Caco-2 (cell line): ENCODE measurements around the gene CLIC5. TPM values are rescaled to one million over a fixed set of nuclear protein-coding genes. Genes with fewer than 3 reads are reported as not detected.
A peak's percentile ranks its signal among the peaks of the same experiment; 100 is the strongest.

Experiments used
- BruUV-seq: library from RNA; stranded (reverse); fragments of 400-500 nt; replicated peaks from 2 replicates; lab custom pipeline; 2021; lab: Mats Ljungman, UMichigan
- CTCF ChIA-PET: fragments of 300-600 bp; sonication (Branson Sonifier 250); formaldehyde crosslinking; loops from one replicate; lab custom pipeline; 2022; ENCODE audit warnings: antibody characterized with exemption; lab: Charles Lee
- POLR2A ChIA-PET: fragments of 300-600 bp; sonication (Branson Sonifier 250); formaldehyde crosslinking; loops from one replicate; lab custom pipeline; 2022; ENCODE audit warnings: antibody characterized with exemption; lab: Charles Lee
- DNase-seq, 2 experiments: peaks; one replicate each; pipeline versions ENCODE4 v3.0.0 to v3.0.0-alpha.2; 2020 to 2022
- H3K27me3 ChIP-seq: replicated peaks from 2 replicates; pipeline ENCODE4 v1.6.0; 2011; ENCODE audit warnings: low read length; ENCODE audit not compliant: control insufficient read depth, insufficient read depth
- H3K36me3 ChIP-seq: 2 replicates; pipeline ENCODE4 v1.5.1; 2011; ENCODE audit warnings: low read length; ENCODE audit not compliant: control insufficient read depth, insufficient read depth
- H3K4me1 ChIP-seq: fragments of 250-450 bp; sonication (Bioruptor Pico); 2 replicates; pipeline ENCODE4 v1.5.1; 2020; ENCODE audit warnings: mild to moderate bottlenecking
- H3K4me3 ChIP-seq: 2 replicates; pipeline ENCODE4 v1.5.1; 2011; ENCODE audit warnings: low read depth, mild to moderate bottlenecking, control low read depth, low read length
- H3K9me3 ChIP-seq: fragments of 250-450 bp; sonication (Bioruptor Pico); 2 replicates; pipeline ENCODE4 v1.5.1; 2020; ENCODE audit warnings: mild to moderate bottlenecking, moderate library complexity
- H3K27ac Mint-ChIP-seq: one replicate; pipeline ENCODE4 v1.8.0; 2022; ENCODE audit warnings: mixed read lengths; ENCODE audit not compliant: unreplicated experiment
- H3K27me3 Mint-ChIP-seq: one replicate; pipeline ENCODE4 v1.8.0; 2022; ENCODE audit warnings: mixed read lengths; ENCODE audit not compliant: insufficient read depth, unreplicated experiment
- H3K36me3 Mint-ChIP-seq: one replicate; pipeline ENCODE4 v1.8.0; 2022; ENCODE audit warnings: mild to moderate bottlenecking, mixed read lengths; ENCODE audit not compliant: insufficient read depth, unreplicated experiment
- H3K4me1 Mint-ChIP-seq: one replicate; pipeline ENCODE4 v1.8.0; 2022; ENCODE audit warnings: low read depth, mixed read lengths; ENCODE audit not compliant: unreplicated experiment
- H3K4me3 Mint-ChIP-seq: one replicate; pipeline ENCODE4 v1.8.0; 2022; ENCODE audit warnings: mild to moderate bottlenecking, moderate library complexity, mixed read lengths; ENCODE audit not compliant: unreplicated experiment
- H3K9me3 Mint-ChIP-seq: one replicate; pipeline ENCODE4 v1.8.0; 2022; ENCODE audit warnings: mixed read lengths; ENCODE audit not compliant: unreplicated experiment
- CTCF ChIP-seq, 2 experiments: fragments of 200-600 bp in 1 of 2; IDR thresholded peaks; 1 replicate in 1 of 2; 2 replicates in 1 of 2; pipeline versions ENCODE4 v1.5.1 to v1.8.0; 2011 to 2022; ENCODE audit warnings: antibody characterized with exemption in 1 of 2, control low read depth in 1 of 2, inconsistent platforms in 1 of 2, low read depth in 1 of 2, low read length in 1 of 2, mild to moderate bottlenecking in 1 of 2, moderate library complexity in 1 of 2; ENCODE audit not compliant: insufficient read depth in 1 of 2, severe bottlenecking in 1 of 2, unreplicated experiment in 1 of 2
- intact Hi-C: fragments of 100-400 bp; cut with micrococcal nuclease; formaldehyde crosslinking; loops from one replicate; pipeline ENCODE4 v1.10.0; 2022; ENCODE audit not compliant: unreplicated experiment
- total RNA-seq: library from RNA; stranded (reverse); gene quantifications from 2 replicates; pipeline ENCODE4 v1.2.3, GENCODE V29; 2022

Gene CLIC5
- total RNA-seq, 1 experiment from 2014 or later = 15.1 TPM

GRCh38 chr6:45990162-45990561 lies 25.5 kb downstream of the CLIC5 start:
- Histone ChIP-seq H3K4me1 (peaks cover 44% of the 10 kb centered on the region), H3K27me3 (no peaks in the 10 kb centered on the region), H3K36me3 (no peaks in the 10 kb centered on the region), H3K9me3 (no peaks in the 10 kb centered on the region), H3K4me3 (no peak overlapping the region)
- intact Hi-C loops = no loop called here
- ChIA-PET POLR2A (no interaction called here), CTCF (no interaction called here)
- no peak for TF ChIP-seq CTCF (IDR thresholded peaks at IDR 0.05; ENCODE audit: insufficient read depth in 1 of 2, low read depth in 1 of 2, low read length in 1 of 2, severe bottlenecking in 1 of 2, unreplicated experiment in 1 of 2)
- H3K9me3 Mint-ChIP-seq = no peaks in the 10 kb centered on the region
- peaks cover 8% of the 10 kb centered on the region for H3K36me3 Mint-ChIP-seq
- no TSS peak for BruUV-seq
- no peaks in the 10 kb centered on the region for H3K27me3 Mint-ChIP-seq
- H3K4me3 Mint-ChIP-seq = no peak overlapping the region
- no peak for DNase-seq
- peaks cover 24% of the 10 kb centered on the region for H3K4me1 Mint-ChIP-seq
- H3K27ac Mint-ChIP-seq = no peak overlapping the region

- ChIA-PET CTCF (no interaction called here), POLR2A (no interaction called here)
- BruUV-seq = no TSS peak
- H3K36me3 Mint-ChIP-seq = peaks cover 8% of the 10 kb centered on the region
- intact Hi-C loops = no loop called here
- peaks cover 44% of the 10 kb centered on the region for H3K4me1 ChIP-seq
- H3K36me3 ChIP-seq = no peaks in the 10 kb centered on the region
- H3K9me3 ChIP-seq = no peaks in the 10 kb centered on the region
- no peaks in the 10 kb centered on the region for H3K27me3 Mint-ChIP-seq
- H3K4me3 Mint-ChIP-seq = no peak overlapping the region
- DNase-seq = no peak
- peaks cover 24% of the 10 kb centered on the region for H3K4me1 Mint-ChIP-seq
- no peak overlapping the region for H3K4me3 ChIP-seq
- TF ChIP-seq CTCF (IDR thresholded peaks at IDR 0.05; ENCODE audit: insufficient read depth in 1 of 2, low read depth in 1 of 2, low read length in 1 of 2, severe bottlenecking in 1 of 2, unreplicated experiment in 1 of 2) = no peak
- no peaks in the 10 kb centered on the region for H3K27me3 ChIP-seq
- no peak overlapping the region for H3K27ac Mint-ChIP-seq
- no peaks in the 10 kb centered on the region for H3K9me3 Mint-ChIP-seq
Observed at GRCh38 chr6:45988635-45989034, 27.0 kb downstream of the CLIC5 start.

GRCh38 chr6:45987856-45988255 lies 27.8 kb downstream of the CLIC5 start:
- POLR2A ChIA-PET = no interaction called here
- Mint-ChIP-seq H3K27ac (peak overlapping the region; percentile 76), H3K36me3 (peaks cover 8% of the 10 kb centered on the region), H3K27me3 (no peaks in the 10 kb centered on the region), H3K9me3 (no peaks in the 10 kb centered on the region), H3K4me1 (peaks cover 24% of the 10 kb centered on the region), H3K4me3 (no peak overlapping the region)
- no TSS peak for BruUV-seq
- DNase-seq = peak; percentile 38 to 50
- no peak for TF ChIP-seq CTCF (IDR thresholded peaks at IDR 0.05; ENCODE audit: insufficient read depth in 1 of 2, low read depth in 1 of 2, low read length in 1 of 2, severe bottlenecking in 1 of 2, unreplicated experiment in 1 of 2)
- no peak overlapping the region for H3K4me3 ChIP-seq
- CTCF ChIA-PET = no interaction called here
- no peaks in the 10 kb centered on the region for H3K9me3 ChIP-seq
- H3K4me1 ChIP-seq = peaks cover 44% of the 10 kb centered on the region
- intact Hi-C loops = no loop called here
- H3K27me3 ChIP-seq = no peaks in the 10 kb centered on the region
- H3K36me3 ChIP-seq = no peaks in the 10 kb centered on the region
